GM21825 (cell line): ENCODE measurements around the gene SUPT6H.

Experiments used
- ATAC-seq: cut with Tn5 transposase; IDR thresholded peaks from one replicate; pipeline ENCODE4 v1.9.1; 2021; ENCODE audit warnings: mild to moderate bottlenecking, moderate library complexity; ENCODE audit not compliant: unreplicated experiment

Gene SUPT6H

DNA sequence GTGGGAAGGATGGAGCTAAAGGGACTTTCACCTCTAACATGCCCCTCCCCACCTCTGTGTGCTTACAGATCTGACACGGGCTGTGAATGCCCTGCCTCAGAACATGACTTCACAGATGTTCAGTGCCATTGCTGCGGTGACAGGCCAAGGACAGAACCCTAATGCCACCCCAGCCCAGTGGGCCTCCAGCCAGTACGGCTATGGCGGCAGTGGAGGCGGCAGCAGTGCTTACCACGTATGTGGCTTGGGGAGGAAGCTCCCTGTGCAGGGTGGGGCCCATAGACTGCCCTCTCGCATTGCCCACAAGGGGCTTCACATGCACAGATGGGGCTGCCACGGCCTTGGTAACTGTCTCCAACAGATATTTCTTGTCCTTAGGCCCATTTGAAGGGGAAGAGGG, 38.3 kb downstream of the SUPT6H start:
- no peak for ATAC-seq

GRCh38 chr17:28700830-28701492, 39.0 kb downstream of the SUPT6H start:
- ATAC-seq, result no peak

DNA sequence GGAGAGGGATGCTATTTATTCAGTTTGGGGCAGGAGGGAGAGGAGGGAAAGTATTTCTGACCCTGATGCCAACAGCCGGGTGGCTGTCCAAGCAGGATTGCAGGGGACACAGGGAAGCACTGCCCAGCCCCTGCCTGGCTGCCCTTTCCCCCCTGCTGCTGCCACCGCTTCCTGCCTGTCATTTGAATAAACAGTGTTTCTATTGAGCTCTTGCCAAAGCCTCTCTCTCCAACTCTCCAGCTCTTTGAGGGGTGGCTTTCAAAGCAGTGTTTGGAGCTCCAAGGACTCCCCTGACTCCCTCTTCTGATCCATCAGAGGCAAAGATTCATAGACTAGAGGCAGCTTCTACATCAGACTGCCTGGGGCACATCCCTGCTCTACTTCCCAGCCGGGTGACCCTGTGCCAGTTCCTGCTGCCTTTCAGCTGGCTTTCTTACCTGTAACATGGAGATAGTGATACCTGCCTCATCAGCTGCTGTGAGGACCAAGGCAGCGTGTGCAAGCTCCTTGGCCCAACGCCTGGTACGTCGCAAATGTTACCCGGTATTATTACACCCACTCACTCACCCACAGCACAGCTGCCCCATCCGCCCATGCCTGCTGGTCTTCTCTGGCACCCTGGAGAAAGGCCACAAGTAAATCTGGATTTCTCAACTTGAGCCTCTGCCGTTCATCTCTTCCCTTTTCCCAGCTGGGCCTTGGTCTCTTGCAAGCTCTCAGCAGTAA, 40.2 kb downstream of the SUPT6H start:
- no peak for ATAC-seq

DNA sequence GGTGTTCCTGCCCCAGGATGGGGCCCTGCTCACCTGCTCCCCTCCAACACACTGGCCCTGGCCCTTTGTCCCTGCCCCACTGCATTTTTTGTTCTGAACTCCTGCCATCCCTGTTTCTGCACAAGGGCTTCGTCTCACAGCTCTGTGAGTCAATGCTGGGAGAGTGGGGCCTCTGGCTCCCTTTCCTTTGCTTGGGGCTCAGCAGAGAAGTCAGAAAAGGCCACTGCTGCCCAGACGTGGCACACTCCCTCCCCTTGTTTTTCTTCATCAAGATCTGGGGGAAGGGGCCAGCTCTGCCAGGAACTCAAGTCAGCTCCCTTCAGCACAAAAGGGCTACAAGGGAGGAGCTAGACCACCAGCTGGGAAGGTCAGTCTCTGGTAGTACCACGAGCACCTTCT, 40.7 kb downstream of the SUPT6H start:
- ATAC-seq, result no peak

GRCh38 chr17:28703552-28704218, 41.7 kb downstream of the SUPT6H start:
- no peak for ATAC-seq

GRCh38 chr17:28704219-28704858, 42.3 kb downstream of the SUPT6H start:
- no peak for ATAC-seq

GRCh38 chr17:28705074-28705659, 43.2 kb downstream of the SUPT6H start:
- ATAC-seq, result no peak

DNA sequence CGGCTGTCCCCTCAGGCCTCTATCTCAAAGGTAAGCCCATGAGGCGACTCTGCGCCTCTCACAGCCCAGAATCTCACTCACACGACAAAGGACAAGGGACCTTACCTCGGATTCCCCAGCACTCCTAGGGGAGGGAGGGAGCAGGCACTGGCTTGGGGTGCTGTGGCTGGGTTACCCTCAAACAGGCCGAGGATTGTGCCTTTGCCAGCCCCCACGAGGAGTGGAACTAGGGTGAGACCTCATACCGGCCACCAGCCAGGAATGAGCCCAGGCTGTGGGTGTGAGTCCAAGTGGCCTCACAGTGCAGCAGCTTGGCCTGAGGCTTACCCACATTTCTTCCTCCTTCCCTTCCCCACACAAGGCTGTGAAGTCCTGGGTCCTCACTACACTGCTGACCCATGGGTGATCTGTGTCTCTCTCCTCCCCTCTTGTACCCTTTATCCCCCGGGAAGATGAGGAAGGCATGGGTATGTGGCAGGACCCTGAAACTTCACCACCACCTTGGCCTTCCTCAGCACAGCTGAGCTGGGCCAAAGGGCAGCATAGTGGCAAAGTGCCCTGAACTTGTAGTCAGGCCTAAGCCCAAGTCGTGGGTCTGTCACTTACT, 43.8 kb downstream of the SUPT6H start:
- ATAC-seq, result no peak

- no peak for ATAC-seq
Measured at GRCh38 chr17:28706471-28707338, 44.7 kb downstream of the SUPT6H start.

- ATAC-seq, result no peak
Measured at GRCh38 chr17:28707339-28707720, 45.3 kb downstream of the SUPT6H start.

DNA sequence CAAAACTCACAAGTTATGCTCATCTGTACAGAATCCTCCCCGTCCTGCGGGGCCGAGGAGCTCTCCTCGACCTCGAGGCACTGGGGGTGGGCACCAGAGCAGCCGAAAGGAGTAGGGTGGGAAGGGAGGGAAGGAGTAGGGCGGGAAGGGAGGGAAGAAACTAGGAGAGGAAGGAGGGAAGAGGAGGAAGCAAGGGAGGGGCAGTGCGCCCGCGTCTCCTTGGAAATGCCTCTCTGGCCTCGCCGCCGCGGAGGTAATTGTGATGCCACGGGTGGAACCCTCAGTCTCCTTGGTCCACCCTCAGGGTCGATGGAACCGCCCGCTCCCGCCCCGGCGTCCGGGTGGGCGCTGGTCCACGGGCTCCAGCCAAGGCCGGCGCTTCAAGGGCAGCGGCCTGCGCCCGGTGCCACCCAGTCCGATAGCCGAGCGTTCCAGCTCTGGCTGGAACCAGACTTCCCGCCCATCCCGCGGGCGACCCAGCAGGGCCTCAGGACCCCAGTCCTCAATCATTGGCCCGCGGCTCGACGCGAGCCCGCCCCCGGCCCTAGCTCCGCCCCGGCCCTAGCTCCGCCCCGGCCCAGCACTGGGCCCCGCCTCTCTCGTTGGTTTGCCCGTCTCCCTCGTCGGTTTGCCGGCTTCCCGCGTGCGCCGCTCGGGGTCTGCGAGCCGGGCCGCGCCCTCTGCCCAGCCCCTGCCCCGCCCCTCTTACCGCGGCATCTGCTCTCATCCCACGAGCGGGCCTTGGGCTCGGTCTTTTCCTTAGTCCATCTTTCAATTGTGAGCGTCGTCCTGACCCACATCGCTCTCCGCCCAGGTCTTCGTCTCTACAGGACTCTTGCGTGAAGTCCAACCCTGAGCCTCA, 49.1 kb downstream of the SUPT6H start:
- peak; percentile 45 for ATAC-seq

GRCh38 chr17:28711723-28712031, 49.7 kb downstream of the SUPT6H start, which contains the start of gene PROCA1:
TSS of gene PROCA1 (minus strand) at chr17:28711888. CDS start at chr17:28711660, 228 bp downstream.
- peak; percentile 14 for ATAC-seq

DNA sequence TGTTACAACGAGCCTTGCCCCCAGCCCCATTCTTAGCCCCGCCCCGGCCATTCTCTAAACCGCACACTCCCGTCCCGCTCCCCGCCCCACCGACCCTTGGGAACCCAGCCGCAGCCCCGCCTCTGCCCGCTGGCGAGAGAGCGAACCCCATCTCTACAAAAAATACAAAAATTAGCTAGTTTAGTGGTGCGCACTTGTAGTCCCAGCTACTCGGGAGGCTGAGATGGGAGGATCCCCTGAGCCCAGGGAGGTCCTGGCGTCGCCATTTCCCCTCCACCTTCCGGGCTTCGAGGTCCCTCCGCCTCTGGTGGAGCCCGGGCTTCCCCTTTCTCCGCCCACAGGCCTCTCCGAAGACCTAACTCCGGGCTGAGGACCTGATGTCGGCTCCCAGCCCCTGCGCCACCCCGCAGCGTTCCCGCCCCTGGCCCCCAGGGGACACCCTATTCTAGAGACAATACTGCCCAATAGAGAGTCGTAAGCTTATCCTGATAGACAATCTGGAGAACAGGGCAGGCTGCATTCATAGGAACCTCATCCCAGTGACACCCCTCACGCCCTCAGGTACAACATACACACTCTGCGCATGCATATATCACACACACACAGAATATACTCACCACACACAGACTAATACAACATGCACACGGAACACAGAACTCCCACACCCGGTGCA, 50.2 kb downstream of the SUPT6H start:
- no peak for ATAC-seq

DNA sequence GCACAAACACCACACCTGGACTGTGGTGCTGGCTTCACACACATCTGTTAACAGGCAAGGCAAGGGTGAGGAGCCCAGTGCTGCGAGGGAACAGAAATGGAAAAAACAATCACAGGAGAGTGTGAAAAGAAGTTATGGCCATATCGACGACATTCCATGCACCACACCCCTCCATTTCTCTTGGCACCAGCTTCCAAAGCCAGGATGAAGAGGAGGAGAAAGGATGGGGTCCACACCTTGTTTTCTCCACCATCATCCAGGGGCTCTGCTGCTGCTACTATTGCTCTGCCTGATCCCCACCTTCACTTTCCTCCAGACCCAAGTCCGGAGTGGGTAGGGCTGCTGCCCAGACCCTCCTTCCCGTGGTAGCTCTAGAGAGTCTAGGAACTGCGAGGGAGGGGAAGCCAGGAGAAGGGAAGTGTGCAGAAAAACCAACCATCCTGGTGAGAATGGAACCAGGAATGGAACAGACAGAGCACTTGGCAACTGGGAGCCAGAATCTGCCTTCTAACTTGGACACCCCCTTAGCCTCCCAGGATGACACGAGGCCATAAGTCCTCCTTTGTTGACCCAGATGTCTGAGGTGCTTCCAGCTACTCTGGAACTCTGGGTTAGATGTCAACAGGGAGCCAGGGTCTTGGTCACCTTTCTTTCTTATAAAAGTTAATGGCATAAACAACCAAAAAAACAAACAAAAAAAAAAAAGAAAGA, 50.9 kb downstream of the SUPT6H start:
- no peak for ATAC-seq

GRCh38 chr17:28714281-28714680, 52.3 kb downstream of the SUPT6H start:
- ATAC-seq, result no peak

DNA sequence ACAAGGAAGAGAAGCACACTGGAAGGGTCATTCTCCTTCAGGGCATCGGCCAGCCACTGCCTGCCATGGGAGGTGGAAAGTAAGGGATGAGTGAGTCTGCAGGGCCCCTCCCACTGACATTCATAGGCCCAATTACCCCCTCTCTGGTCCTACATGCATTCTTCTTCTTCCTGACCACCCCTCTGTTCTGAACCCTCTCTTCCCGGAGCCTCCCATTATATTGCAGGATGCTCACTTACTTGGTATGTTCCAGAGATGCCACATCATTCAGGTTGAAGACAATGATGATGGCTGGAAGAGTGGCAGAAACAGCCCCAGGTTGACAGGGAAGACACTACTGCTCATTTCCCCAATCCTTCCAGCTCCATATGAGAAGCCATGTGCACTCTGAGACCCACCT, 53.2 kb downstream of the SUPT6H start:
- ATAC-seq, result no peak

DNA sequence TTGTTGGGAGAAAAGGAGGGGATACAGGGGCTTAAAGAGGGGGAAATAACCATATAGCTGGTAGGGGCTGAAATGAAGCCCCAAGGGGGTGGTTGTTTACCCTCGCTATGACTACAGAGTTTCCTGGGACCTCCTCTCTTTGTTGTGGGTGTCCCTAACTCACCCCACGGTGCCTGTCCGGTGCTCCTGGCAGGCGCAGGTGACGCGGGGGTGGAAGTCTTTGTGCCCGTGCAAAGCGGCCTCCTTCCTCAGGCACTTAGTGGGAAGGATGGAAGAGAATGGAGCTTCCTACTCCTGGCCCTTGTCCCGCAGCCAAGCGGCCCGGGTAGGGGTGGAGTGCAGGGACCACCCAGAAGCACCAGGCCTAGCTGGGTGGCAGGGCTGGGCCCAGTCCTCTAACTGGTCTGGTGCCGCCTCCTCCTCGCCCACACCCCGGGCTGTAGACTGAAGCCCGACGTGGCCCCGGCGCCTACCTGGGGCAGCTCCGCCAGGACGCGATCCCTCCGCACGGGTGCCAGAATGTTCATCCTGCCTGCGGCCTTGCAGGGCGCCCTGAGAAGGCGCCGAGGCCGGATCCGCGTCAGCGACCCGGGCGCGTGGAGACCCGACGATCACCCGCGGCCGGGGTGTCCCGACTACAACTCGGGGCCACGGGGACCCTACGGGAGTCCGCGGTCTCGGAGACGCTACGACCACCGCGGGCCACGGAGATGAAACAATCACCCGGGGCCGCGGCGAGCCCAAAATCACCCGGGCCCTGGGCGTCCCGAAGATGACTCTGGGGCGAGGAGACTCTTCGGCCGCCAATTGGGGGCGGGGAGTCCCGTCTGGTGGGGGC, 55.0 kb downstream of the SUPT6H start:
- ATAC-seq, result no peak
